ENCODE data around the gene ACAT1. TPM values are rescaled to one million over a fixed set of nuclear protein-coding genes. Genes with fewer than 3 reads are reported as not detected.

The ACAT1 gene
- total and polyA plus RNA-seq, 10 of the 15 experiments (the other 5 are each of a cell fraction or from before 2014, with no cell fraction given) = 57.1 to 139 (median 91.2) TPM

DNA sequence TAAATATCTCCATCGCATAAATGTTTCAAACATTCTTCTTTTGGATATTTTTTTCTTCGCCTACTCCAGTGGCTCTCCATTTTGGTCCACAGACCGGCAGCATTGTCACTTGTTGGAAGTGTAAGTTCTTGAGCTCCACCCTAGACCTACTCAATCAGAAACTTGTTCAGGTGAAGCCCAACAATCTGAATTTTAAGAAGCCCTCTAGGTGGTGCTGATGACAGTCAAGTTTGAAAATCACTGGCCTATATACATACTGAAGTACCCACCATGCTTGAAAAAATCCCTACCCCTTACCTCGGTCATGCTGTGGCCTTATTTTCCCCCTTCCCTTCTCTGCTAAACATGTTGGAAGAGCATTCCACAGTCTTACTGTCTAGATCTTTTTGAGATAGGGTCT, 10.2 kb upstream of the ACAT1 start (continued):
- TF ChIP-seq, protein P1, sequence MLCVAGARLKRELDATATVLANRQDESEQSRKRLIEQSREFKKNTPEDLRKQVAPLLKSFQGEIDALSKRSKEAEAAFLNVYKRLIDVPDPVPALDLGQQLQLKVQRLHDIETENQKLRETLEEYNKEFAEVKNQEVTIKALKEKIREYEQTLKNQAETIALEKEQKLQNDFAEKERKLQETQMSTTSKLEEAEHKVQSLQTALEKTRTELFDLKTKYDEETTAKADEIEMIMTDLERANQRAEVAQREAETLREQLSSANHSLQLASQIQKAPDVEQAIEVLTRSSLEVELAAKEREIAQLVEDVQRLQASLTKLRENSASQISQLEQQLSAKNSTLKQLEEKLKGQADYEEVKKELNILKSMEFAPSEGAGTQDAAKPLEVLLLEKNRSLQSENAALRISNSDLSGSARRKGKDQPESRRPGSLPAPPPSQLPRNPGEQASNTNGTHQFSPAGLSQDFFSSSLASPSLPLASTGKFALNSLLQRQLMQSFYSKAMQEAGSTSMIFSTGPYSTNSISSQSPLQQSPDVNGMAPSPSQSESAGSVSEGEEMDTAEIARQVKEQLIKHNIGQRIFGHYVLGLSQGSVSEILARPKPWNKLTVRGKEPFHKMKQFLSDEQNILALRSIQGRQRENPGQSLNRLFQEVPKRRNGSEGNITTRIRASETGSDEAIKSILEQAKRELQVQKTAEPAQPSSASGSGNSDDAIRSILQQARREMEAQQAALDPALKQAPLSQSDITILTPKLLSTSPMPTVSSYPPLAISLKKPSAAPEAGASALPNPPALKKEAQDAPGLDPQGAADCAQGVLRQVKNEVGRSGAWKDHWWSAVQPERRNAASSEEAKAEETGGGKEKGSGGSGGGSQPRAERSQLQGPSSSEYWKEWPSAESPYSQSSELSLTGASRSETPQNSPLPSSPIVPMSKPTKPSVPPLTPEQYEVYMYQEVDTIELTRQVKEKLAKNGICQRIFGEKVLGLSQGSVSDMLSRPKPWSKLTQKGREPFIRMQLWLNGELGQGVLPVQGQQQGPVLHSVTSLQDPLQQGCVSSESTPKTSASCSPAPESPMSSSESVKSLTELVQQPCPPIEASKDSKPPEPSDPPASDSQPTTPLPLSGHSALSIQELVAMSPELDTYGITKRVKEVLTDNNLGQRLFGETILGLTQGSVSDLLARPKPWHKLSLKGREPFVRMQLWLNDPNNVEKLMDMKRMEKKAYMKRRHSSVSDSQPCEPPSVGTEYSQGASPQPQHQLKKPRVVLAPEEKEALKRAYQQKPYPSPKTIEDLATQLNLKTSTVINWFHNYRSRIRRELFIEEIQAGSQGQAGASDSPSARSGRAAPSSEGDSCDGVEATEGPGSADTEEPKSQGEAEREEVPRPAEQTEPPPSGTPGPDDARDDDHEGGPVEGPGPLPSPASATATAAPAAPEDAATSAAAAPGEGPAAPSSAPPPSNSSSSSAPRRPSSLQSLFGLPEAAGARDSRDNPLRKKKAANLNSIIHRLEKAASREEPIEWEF (IDR thresholded peaks at IDR 0.05; ENCODE audit: insufficient replicate concordance, low read depth, low read length) = no peak

DNA sequence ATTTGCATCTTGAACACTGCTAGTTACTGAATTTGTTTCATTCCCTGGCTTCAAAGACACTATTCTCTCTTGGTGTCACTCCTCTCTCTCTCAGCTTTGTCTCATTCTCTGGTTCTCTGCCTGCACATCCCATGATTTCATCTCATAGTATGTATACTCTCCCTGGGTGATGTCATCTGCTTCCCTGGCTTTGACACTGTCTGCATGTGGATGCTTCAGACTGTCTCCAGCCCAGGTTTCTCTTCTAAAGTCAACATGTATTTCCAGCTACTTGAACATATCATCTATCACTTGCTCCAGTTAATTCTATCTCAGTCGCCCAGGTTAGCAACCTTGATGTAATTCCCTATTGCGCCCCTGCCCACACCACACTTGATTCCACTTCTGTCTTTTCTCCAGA, 9.3 kb upstream of the ACAT1 start:
- H3K79me2 ChIP-seq (ENCODE audit: control insufficient read depth, insufficient read depth, low read length) = no peaks in the 10 kb centered on the region
- no peaks in the 10 kb centered on the region for H3K4me1 ChIP-seq (ENCODE audit: control insufficient read depth, insufficient read depth, low read length)
- BruUV-seq (replicated peaks) = no TSS peak
- H3K36me3 ChIP-seq (ENCODE audit: control insufficient read depth in 2 of 2, insufficient read depth in 2 of 2, low read length in 1 of 2) = no peaks in the 10 kb centered on the region; a peak in 1 of 4 replicates
- no peak overlapping the region for H2AFZ ChIP-seq (ENCODE audit: control insufficient read depth, low read depth, low read length)
- H4K20me1 ChIP-seq (ENCODE audit: control insufficient read depth, insufficient read depth) = no peaks in the 10 kb centered on the region
- POLR2A ChIA-PET = interaction anchor here (0.5 to 1.4 kb wide), 3 partner anchors 15 to 520 kb away, joined by 3 to 5 read pairs (median 3); no protein-coding TSS in a partner anchor
- no peak overlapping the region for H3K4me2 ChIP-seq (ENCODE audit: control insufficient read depth, insufficient read depth)
- in situ Hi-C loops (cut with MboI) (no loop called here), intact Hi-C loops (cut with micrococcal nuclease; ENCODE audit: unreplicated experiment) (no loop called here)
- no peak overlapping the region for H3K9ac ChIP-seq (ENCODE audit: control insufficient read depth, insufficient read depth, low read length)
- H3K27me3 ChIP-seq (replicated peaks in 1 of 2; ENCODE audit: control insufficient read depth in 2 of 2, insufficient read depth in 2 of 2, low read length in 1 of 2) = no peaks in the 10 kb centered on the region
- 91% methylated on average over 2 of the region's 2 CpGs for WGBS (ENCODE audit: insufficient coverage, insufficient replicate concordance, low lambda C conversion rate, missing lambda C conversion rate)
- H3K9me3 ChIP-seq (replicated peaks; ENCODE audit: control insufficient read depth, insufficient read depth, low read length) = no peaks in the 10 kb centered on the region
- ATAC-seq = no peak
- RAD21 ChIA-PET (ENCODE audit: unreplicated experiment) = no interaction called here
- no peak overlapping the region for H3K4me3 ChIP-seq
- no peak for FAIRE-seq
- no peak overlapping the region for H3K27ac ChIP-seq (ENCODE audit: control insufficient read depth, insufficient read depth)
- CTCF ChIA-PET = interaction anchor here (0.5 to 1.8 kb wide), 3 partner anchors 9 to 542 kb away, joined by 3 to 4 read pairs (median 3); no protein-coding TSS in a partner anchor
- TF ChIP-seq NR2C2 (IDR thresholded peaks at IDR 0.05; ENCODE audit: borderline replicate concordance, control insufficient read depth, insufficient read length, low read depth) = no peak
- no peak for TF ChIP-seq RB1 (IDR thresholded peaks at IDR 0.05; ENCODE audit: borderline replicate concordance)
- no peak for TF ChIP-seq ZNF384 (IDR thresholded peaks at IDR 0.05; ENCODE audit: borderline replicate concordance, low read depth, low read length)
- no peak for TF ChIP-seq KAT2A (conservative IDR thresholded peaks at IDR 0.05; ENCODE audit: control insufficient read depth, low read depth, low read length)
- TF ChIP-seq, protein P2, sequence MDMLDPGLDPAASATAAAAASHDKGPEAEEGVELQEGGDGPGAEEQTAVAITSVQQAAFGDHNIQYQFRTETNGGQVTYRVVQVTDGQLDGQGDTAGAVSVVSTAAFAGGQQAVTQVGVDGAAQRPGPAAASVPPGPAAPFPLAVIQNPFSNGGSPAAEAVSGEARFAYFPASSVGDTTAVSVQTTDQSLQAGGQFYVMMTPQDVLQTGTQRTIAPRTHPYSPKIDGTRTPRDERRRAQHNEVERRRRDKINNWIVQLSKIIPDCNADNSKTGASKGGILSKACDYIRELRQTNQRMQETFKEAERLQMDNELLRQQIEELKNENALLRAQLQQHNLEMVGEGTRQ (IDR thresholded peaks at IDR 0.05; ENCODE audit: borderline replicate concordance, low read depth, low read length) = no peak
- no peak for TF ChIP-seq STAT3 (IDR thresholded peaks at IDR 0.05; ENCODE audit: low read depth, low read length)
- TF ChIP-seq CREB1 (IDR thresholded peaks at IDR 0.05; ENCODE audit: low read depth) = no peak
- TF ChIP-seq, protein P3, sequence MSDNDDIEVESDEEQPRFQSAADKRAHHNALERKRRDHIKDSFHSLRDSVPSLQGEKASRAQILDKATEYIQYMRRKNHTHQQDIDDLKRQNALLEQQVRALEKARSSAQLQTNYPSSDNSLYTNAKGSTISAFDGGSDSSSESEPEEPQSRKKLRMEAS (IDR thresholded peaks at IDR 0.05; ENCODE audit: low read depth, low read length) = no peak
- DNase-seq (ENCODE audit: low read depth, low spot score) = no peak
- SMC1A ChIA-PET (ENCODE audit: uncharacterized antibody, unreplicated experiment) = interaction anchor here (1.0 to 2.0 kb wide), 2 partner anchors 529 to 538 kb away, joined by 3 to 5 read pairs; no protein-coding TSS in a partner anchor
